Measurements from ENCODE around the gene TARDBP.

The TARDBP gene

DNA sequence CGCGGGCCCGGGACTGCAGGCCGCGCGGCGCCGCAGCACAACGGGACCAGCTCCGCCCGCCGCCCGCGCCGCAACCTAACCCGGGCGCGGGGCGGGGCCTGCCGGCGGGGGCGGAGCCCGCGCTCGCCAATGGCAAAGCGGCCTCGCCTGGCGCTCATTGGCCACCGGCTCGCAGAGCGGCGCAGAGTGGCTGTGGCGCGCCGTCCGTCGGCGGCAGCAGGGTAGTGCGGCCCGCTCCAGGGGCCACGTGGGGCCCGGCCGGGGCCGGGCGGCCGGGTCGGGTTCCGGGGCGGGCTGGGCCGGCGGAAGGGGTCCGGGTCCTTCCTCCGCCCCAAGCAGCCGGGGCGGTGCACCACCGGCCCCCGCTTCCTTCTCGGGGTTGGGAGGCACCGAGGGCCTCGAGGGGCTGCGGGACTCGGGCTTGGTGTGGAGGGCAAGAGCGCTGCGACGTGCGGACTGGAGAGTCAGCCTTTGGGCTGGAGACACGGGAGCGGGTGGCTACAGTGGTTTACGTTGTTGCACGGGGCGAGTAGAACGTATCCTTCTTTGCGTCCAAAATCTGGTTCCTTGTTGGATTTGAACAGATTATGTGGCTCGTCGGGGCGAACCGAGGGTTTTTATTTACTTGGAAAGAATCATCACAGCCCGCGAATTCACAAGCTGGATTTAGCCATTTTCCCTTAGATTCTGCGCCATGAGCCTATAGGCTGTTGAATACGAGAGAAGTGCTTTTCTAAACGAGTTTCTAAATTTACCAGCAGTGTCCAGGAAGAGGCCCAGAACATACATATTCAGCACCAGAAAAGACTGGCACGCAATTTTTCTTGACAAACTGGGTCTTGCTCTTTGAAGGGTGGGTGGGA lies 47.7 kb downstream of the TARDBP start, which contains the start of gene SRM:
TSS of gene SRM (minus strand) at position 51 of the 863 bp plus-strand sequence. CDS start 75 bp downstream, outside the sequence.
- peak within 1 kb of the TSS; percentile 84 for H3K27ac ChIP-seq (ENCODE audit: low read length, poor library complexity, severe bottlenecking)
- peak within 1 kb of the TSS; percentile 73 for H2BK120ac ChIP-seq (ENCODE audit: low read depth, low read length)
- no peaks in the 10 kb centered on the region for H3K9me3 ChIP-seq (ENCODE audit: control insufficient read depth, low read length)
- peak within 1 kb of the TSS; percentile 71 to 72 for H3K4ac ChIP-seq (ENCODE audit: low read depth in 1 of 2, low read length in 2 of 2)
- under 1% methylated on average over 55 of the region's 83 CpGs for whole genome bisulfite sequencing
- H3K9ac ChIP-seq (ENCODE audit: low read length) = peak within 1 kb of the TSS; percentile 90
- peak within 1 kb of the TSS in 1 of 2 experiments; percentile 84 for H3K23ac ChIP-seq (ENCODE audit: low read length in 2 of 2)
- peak within 1 kb of the TSS; percentile 97 for H3K4me3 ChIP-seq (ENCODE audit: insufficient read depth in 1 of 2, low read depth in 1 of 2, low read length in 2 of 2)
- H2BK5ac ChIP-seq (ENCODE audit: low read depth, low read length, poor library complexity, severe bottlenecking) = peak within 1 kb of the TSS; percentile 80
- H2AK5ac ChIP-seq (ENCODE audit: low read length, severe bottlenecking) = no peak within 1 kb of the TSS
- H3K4me1 ChIP-seq (ENCODE audit: control insufficient read depth, insufficient read depth, low read depth, low read length) = peaks cover 14% of the 10 kb centered on the region
- H3K4me2 ChIP-seq (ENCODE audit: low read length, poor library complexity, severe bottlenecking) = peak within 1 kb of the TSS; percentile 86
- H3K18ac ChIP-seq (ENCODE audit: low read depth in 1 of 2, low read length in 2 of 2) = peak within 1 kb of the TSS; percentile 85 to 95
- H4K8ac ChIP-seq (ENCODE audit: low read length) = peak within 1 kb of the TSS; percentile 97
- H3K14ac ChIP-seq (ENCODE audit: low read length in 2 of 2) = peak within 1 kb of the TSS; percentile 4 to 82
- peak within 1 kb of the TSS; percentile 90 for H2AFZ ChIP-seq (ENCODE audit: low read depth, low read length)
- peak; percentile 87 for DNase-seq
- H4K91ac ChIP-seq (ENCODE audit: low read length) = peak within 1 kb of the TSS; percentile 82
- H3K27me3 ChIP-seq (ENCODE audit: control insufficient read depth in 1 of 2, insufficient read depth in 1 of 2, low read length in 2 of 2) = no peaks in the 10 kb centered on the region
- H2BK12ac ChIP-seq (ENCODE audit: low read length in 2 of 2) = peak within 1 kb of the TSS in 1 of 2 experiments; percentile 45
- H2BK15ac ChIP-seq (ENCODE audit: low read depth, poor library complexity, severe bottlenecking) = peak within 1 kb of the TSS; percentile 96
- H3K79me1 ChIP-seq (replicated peaks; ENCODE audit: low read length, poor library complexity, severe bottlenecking) = peaks cover 34% of the 10 kb centered on the region
- H3K36me3 ChIP-seq (ENCODE audit: control insufficient read depth in 1 of 2, insufficient read depth in 2 of 2, low read depth in 1 of 2, low read length in 2 of 2) = peaks cover 35 to 60% of the 10 kb centered on the region in 2 experiments

DNA sequence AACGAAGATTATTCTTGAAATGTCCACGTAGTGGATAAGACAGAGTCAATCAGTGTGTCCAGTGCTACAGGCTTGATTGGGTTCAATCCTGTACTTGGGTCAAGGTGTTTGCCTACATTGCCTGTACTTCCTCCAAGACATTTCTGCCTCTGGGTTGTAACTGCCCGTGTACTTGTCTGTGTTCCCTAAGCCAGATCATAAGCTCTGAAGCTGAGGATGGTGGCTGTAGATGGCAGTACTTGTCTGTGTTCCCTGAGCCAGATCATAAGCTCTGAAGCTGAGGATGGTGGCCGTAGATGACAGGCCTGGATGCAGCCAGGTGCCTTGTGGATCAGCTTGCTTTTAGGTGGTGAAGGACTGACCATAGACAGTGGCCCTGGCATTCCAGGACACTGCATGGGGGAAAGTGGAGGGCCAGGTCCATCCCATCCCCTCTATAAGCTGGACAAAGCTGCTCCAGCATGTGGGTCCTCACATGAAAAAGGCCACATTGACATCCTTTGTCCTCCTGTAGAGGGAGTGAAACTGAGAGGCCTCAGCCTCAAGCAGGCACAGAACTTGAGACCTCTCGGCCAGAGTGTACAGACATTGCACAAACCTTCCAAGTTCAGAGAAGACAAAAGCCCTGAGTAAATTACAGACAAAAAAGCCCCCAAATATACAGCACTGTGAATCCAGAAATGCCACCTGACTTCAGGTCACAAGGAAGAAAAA lies 49.4 kb downstream of the TARDBP start:
- H3K14ac ChIP-seq (ENCODE audit: low read length in 2 of 2) = no peak overlapping the region
- H3K36me3 ChIP-seq (ENCODE audit: control insufficient read depth in 1 of 2, insufficient read depth in 2 of 2, low read depth in 1 of 2, low read length in 2 of 2) = peaks cover 41 to 57% of the 10 kb centered on the region in 2 experiments
- peak overlapping the region in 1 of 2 experiments; percentile 40 for H3K4me3 ChIP-seq (ENCODE audit: insufficient read depth in 1 of 2, low read depth in 1 of 2, low read length in 2 of 2)
- no peak overlapping the region for H2AK5ac ChIP-seq (ENCODE audit: low read length, severe bottlenecking)
- H4K91ac ChIP-seq (ENCODE audit: low read length) = no peak overlapping the region
- H2BK15ac ChIP-seq (ENCODE audit: low read depth, poor library complexity, severe bottlenecking) = no peak overlapping the region
- H3K9ac ChIP-seq (ENCODE audit: low read length) = peak overlapping the region; percentile 90
- no peak overlapping the region for H2BK12ac ChIP-seq (ENCODE audit: low read length in 2 of 2)
- H3K4ac ChIP-seq (ENCODE audit: low read depth in 1 of 2, low read length in 2 of 2) = no peak overlapping the region
- no peak overlapping the region for H3K23ac ChIP-seq (ENCODE audit: low read length in 2 of 2)
- no peak overlapping the region for H2AFZ ChIP-seq (ENCODE audit: low read depth, low read length)
- H3K18ac ChIP-seq (ENCODE audit: low read depth in 1 of 2, low read length in 2 of 2) = no peak overlapping the region
- no peak overlapping the region for H3K27ac ChIP-seq (ENCODE audit: low read length, poor library complexity, severe bottlenecking)
- 91% methylated on average over 5 of the region's 5 CpGs for WGBS
- H2BK5ac ChIP-seq (ENCODE audit: low read depth, low read length, poor library complexity, severe bottlenecking) = no peak overlapping the region
- H3K9me3 ChIP-seq (ENCODE audit: control insufficient read depth, low read length) = no peaks in the 10 kb centered on the region
- H2BK120ac ChIP-seq (ENCODE audit: low read depth, low read length) = no peak overlapping the region
- peaks cover 32% of the 10 kb centered on the region for H3K79me1 ChIP-seq (replicated peaks; ENCODE audit: low read length, poor library complexity, severe bottlenecking)
- no peak overlapping the region for H4K8ac ChIP-seq (ENCODE audit: low read length)
- DNase-seq = no peak
- H3K4me1 ChIP-seq (ENCODE audit: control insufficient read depth, insufficient read depth, low read depth, low read length) = peaks cover 14% of the 10 kb centered on the region
- H3K27me3 ChIP-seq (ENCODE audit: control insufficient read depth in 1 of 2, insufficient read depth in 1 of 2, low read length in 2 of 2) = no peaks in the 10 kb centered on the region
- H3K4me2 ChIP-seq (ENCODE audit: low read length, poor library complexity, severe bottlenecking) = no peak overlapping the region

DNA sequence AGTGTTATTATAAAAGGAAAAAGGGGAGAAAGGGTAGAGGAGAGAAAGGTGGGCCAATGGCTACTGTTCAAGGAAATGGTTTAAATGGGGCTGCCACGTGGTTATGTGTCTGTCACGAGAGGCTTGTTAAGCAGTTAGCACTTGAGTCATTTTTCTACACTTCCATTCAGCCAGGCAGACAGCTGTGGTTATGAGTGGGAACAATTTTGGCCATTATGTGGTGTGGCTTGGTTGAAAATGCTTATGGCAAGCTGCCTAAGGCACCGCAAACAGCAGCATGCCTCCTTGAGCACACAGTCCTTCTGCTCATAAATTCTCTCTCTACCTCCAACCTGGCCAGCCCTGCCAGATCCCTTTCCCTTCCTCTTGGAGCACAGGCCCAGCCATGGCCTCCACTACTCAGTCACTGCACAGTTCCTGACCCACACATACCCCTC lies 50.5 kb downstream of the TARDBP start:
- H2AFZ ChIP-seq (ENCODE audit: low read depth, low read length) = no peak overlapping the region
- 94% methylated on average over 3 of the region's 3 CpGs for WGBS

More for the DNA sequence above, 50.5 kb downstream of the TARDBP start:
- H2AK5ac ChIP-seq (ENCODE audit: low read length, severe bottlenecking) = no peak overlapping the region
- no peak overlapping the region for H3K14ac ChIP-seq (ENCODE audit: low read length in 2 of 2)
- H2BK12ac ChIP-seq (ENCODE audit: low read length in 2 of 2) = no peak overlapping the region
- peaks cover 13% of the 10 kb centered on the region for H3K4me1 ChIP-seq (ENCODE audit: control insufficient read depth, insufficient read depth, low read depth, low read length)
- no peaks in the 10 kb centered on the region for H3K9me3 ChIP-seq (ENCODE audit: control insufficient read depth, low read length)
- no peak overlapping the region for H2BK120ac ChIP-seq (ENCODE audit: low read depth, low read length)
- no peak overlapping the region for H4K8ac ChIP-seq (ENCODE audit: low read length)
- H2BK15ac ChIP-seq (ENCODE audit: low read depth, poor library complexity, severe bottlenecking) = no peak overlapping the region
- no peak for DNase-seq
- no peak overlapping the region for H3K4me2 ChIP-seq (ENCODE audit: low read length, poor library complexity, severe bottlenecking)
- H3K36me3 ChIP-seq (ENCODE audit: control insufficient read depth in 1 of 2, insufficient read depth in 2 of 2, low read depth in 1 of 2, low read length in 2 of 2) = peaks cover 39 to 55% of the 10 kb centered on the region in 2 experiments
- no peak overlapping the region for H2BK5ac ChIP-seq (ENCODE audit: low read depth, low read length, poor library complexity, severe bottlenecking)
- H3K4ac ChIP-seq (ENCODE audit: low read depth in 1 of 2, low read length in 2 of 2) = no peak overlapping the region
- H4K91ac ChIP-seq (ENCODE audit: low read length) = no peak overlapping the region
- H3K4me3 ChIP-seq (ENCODE audit: insufficient read depth in 1 of 2, low read depth in 1 of 2, low read length in 2 of 2) = no peak overlapping the region
- H3K27me3 ChIP-seq (ENCODE audit: control insufficient read depth in 1 of 2, insufficient read depth in 1 of 2, low read length in 2 of 2) = no peaks in the 10 kb centered on the region
- H3K27ac ChIP-seq (ENCODE audit: low read length, poor library complexity, severe bottlenecking) = no peak overlapping the region
- H3K23ac ChIP-seq (ENCODE audit: low read length in 2 of 2) = no peak overlapping the region
- no peak overlapping the region for H3K18ac ChIP-seq (ENCODE audit: low read depth in 1 of 2, low read length in 2 of 2)
- peaks cover 30% of the 10 kb centered on the region for H3K79me1 ChIP-seq (replicated peaks; ENCODE audit: low read length, poor library complexity, severe bottlenecking)
- H3K9ac ChIP-seq (ENCODE audit: low read length) = no peak overlapping the region
